VCaP (cell line): Measurements from ENCODE around the gene MRPL55.

Experiments
- H3K27ac ChIP-seq: fragments of 450-650 bp; 2 replicates; pipeline ENCODE4 v1.5.1; 2017
- CTCF ChIP-seq: fragments of 450-650 bp; conservative IDR thresholded peaks from 2 replicates; pipeline ENCODE4 v1.5.1; 2017; ENCODE audit warnings: mild to moderate bottlenecking, moderate library complexity

The MRPL55 gene

DNA sequence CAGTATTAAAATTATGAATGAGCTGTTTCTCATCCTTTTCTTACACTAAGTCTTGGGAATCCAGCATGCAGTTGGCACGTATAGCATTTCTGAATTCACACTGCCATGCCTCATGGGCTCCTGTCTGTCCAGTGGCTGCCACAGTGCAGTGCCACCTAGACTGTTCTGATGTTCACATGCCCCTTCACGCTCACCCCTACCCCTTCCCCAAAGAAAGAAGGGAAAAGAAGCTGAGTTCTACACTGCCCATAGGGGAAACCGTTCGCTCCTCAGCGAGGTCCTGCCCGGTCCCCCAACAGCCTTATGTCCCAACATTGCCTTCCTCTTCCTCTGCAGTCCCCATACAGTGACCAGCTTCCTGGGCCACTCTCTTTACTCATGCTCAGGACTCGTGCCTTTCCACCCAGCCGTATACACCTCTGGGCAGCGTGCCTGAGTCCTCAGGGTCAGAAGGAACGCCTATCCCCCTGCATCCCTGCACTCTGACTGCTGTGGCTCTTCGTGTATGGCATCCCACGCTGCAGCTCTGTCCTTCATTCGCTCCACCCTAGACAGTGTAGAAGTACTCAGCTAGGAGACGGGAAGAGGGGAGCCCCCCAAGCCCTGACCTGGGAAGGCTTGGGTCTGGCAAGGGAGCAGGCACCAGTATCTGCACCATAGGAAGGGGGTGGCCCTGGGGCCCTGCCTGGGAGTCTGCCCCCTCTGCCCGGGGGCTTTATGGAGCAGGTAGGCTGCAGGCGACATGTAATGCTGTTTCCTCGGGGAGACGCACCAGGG lies 50.7 kb downstream of the MRPL55 start:
- H3K27ac ChIP-seq, result no peak overlapping the region
- TF ChIP-seq CTCF, result no peak
